H54 (cell line): ENCODE data around the gene LHFPL4.
"Not testable (repeated sequence)": the region's sequence is repeated elsewhere in the genome, so short reads cannot be mapped to it uniquely, and the experiment has no call there.

Experiments used
- DNase-seq: peaks from one replicate; pipeline ENCODE4 v3.0.0; 2011; ENCODE audit warnings: low spot score, mixed read lengths; ENCODE audit not compliant: insufficient read length
- FAIRE-seq: peaks from 3 replicates; lab custom pipeline; 2011; peaks lifted over from hg19 to GRCh38; lab: Jason Lieb, UNC
- POLR2A ChIP-seq: IDR thresholded peaks from 2 replicates; pipeline ENCODE4 v1.6.1; 2011; ENCODE audit warnings: low read depth, mild to moderate bottlenecking, low read length

LHFPL4 gene

DNA sequence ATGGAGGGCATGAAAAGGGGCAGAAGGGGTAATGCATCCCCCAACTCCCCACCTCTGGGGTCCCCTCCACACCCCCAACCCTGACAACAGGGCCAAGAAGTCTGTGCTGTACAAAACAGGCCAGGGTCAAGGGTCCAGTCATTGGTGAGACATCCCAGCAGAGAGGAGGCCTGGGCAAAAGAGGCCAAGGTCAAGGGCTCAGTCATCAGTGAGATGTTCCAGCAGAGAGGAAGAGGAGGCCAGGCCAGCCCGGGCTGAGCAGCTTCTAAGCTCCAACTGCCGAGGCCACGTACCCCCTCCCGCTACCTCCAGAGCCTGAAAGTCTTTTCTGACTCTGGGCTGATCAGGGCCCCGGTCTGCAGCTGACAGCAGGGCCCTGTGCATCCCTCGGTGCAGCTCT is 52.4 kb downstream of the LHFPL4 start:
- FAIRE-seq, result no peak
- no peak for TF ChIP-seq POLR2A
- no peak for DNase-seq

DNA sequence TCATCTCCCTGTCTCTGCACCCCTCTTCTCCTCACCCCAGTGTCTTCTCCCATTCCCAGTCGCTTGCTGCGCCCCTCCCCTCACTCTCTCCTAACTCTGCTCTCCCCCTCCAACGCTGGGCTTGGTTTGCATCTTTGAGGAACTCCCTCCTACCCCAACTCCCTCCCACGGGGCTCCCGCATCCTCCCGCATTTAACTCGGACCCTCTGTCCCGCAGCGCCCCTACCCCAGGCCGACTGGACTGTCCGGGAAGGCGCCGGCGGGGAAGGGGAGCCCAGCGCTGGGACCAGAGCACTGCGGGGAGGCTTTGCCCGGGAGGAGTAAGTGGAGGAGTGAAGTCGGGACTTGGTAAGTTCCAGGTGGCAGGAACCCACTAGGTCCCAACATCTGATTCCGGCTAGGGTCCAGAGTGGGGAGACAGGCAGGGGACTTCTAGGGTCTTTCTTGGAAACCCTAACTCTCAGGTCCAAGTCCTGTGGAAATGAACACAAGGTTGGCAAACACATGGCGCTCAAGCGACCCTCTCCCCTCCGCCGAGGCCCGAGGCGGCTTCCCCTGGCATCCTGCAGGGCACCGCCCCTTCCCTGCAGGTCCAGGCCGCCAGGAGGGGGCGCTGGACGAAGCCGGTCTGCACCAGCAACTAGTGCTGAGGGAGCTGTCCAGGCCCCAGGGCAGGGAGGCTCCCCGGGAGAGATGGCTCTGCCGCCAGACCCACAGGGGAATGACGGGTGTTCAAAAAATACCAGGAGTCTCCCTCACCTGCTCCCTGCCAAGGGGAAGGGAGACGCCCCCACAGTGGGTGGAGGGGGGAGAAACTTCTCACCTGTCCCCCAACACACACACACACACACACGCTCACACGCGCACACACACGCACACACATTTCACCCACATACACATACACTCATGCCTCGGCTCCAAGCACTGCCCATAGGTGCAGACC is 53.2 kb downstream of the LHFPL4 start:
- DNase-seq (peak; percentile 93), FAIRE-seq (no peak)
- TF ChIP-seq POLR2A, result no peak

DNA sequence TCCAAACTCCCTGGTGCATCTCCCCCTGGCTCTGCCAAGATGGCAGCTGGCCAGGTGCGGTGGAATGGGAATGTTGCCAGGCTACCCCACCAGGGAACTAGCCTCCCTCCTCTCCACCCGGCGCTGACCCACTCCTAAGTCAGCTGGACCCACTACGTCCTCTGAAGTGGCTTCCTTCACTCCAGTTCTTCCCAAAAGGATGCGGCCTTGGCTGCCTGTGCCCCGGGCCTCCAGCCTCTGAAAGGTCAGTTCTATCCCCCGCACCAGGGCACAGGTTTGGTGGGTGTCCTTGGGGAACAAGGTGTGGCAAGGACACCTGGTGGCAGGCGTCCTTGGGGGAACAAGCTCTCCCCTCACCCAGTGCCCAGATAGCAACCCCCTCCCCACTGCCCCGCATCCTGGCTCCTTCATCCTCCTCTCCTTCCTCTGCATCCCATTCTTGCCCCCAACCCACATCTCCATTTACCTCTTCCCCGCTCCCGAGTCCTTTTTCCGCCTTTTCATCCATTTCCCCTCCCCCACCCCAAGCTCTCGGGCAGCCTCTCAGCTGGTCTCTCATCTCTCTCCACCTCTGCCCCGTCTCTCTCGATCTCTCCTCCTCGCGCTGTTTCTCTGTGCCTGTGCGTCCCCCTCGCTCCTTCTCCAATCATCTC is 54.0 kb downstream of the LHFPL4 start:
- DNase-seq (no peak), FAIRE-seq (no peak)
- no peak for TF ChIP-seq POLR2A

DNA sequence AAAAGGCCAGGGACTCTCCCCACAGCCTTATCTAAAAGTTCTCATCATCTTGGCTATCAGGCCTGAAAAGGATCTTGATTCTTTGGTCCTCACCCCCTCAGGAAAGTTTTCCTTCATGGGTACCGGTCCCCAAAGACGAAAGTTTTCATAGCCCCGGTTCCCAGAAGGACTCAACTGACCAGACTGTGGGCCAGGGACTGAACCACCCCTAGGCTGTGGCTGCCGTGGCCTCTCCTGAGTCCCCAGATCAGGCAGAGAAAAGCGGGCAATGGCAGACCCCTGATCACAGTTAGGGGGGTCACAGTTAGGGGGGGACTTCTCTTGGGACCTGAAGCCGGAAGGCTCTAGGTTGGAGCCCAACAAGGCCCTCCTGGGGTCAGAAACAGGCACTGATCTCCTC is 54.8 kb downstream of the LHFPL4 start:
- no peak for TF ChIP-seq POLR2A
- DNase-seq, result no peak
- FAIRE-seq, result no peak

DNA sequence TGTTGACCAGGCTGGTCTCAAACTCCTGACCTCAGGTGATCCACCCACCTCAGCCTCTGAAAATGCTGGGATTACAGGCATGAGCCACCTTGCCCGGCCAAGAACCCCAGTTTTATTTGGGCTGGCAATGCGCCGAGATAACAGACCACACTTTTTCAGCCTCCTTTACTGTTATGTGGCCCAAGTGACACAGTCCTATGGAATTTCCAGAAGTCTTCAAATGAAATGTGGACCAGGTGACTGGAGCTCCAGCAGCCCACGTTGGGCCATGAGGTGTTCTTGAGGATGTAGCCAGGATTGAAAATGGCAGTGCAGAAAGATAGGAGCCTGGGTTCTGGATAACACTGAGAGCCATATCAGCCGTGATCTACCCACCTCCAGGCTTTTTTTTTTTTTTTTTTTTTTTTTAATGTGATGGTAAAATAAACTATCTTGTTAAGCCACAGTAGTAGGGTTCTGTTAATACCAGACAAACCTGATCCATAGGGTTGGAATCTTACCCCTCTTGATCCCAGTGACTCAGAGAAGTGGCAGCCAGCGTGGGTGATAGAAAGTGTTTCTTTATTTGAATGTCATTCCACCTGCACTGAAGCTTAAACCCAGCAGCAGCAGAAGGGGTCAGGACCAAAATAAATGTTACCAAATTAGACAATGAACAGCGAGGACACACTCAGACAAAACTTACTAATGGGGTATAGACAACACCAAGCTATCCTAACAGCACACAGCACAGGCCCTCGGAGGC is 55.6 kb downstream of the LHFPL4 start:
- DNase-seq (peak; percentile 49), FAIRE-seq (no peak)
- TF ChIP-seq POLR2A, result no peak

DNA sequence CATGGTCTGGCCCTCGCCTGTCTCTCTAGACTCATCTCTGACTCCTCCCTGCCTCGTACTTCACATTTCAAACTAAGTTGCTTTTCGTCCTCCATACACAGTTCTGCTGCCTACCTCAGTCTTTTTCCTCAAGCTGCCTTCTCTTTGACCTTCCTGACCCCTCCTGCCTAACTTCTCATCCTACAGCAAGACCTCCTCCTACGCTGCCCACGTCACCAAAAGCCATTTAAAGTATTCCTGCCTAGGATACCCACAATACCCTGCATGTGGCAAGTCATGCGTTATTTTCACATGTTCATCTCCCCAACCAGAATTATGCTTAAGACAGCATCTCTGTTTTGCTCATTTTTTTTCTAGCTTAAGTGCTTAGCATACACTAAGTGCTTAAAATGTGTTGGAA is 56.7 kb downstream of the LHFPL4 start:
- FAIRE-seq, result no peak
- DNase-seq, result no peak
- TF ChIP-seq POLR2A, result no peak

DNA sequence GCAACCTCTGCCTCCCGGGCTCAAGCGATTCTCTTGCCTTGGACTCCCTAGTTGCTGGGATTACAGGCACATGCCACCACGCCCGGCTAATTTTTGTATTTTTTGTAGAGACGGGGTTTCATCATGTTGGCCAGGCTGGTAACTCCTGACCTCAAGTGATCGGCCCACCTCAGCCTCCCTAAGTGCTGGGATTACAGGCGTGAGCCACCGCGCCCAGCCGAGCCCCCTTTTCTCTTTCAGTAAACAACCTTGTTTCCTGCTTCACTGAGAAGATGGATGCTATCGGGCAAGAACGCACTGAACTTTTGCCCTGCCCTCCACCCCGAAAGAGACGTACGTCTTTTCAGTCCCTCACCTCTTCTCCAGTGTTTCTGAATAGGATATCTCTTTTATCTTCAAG is 59.6 kb downstream of the LHFPL4 start:
- DNase-seq, FAIRE-seq: not testable (repeated sequence)

DNA sequence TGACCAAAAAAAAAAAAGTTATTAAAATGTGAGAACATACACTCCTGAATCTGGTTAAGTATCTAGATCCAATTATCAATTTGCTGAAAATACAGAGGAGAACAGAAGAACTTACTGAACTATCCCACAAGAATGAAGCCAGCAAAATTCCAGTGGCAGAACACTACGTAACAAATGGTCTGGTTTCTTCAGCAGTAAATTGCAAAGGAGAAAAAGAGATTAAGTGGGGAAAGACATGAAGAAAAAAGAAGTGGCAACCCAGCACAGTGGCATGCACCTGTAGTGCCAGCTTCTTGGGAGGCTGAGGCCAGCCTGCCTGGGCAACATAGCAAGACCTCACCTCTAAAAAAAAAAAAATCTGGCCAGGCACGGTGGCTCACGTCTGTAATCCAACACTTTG is 62.1 kb downstream of the LHFPL4 start:
- TF ChIP-seq POLR2A, result no peak
- FAIRE-seq, result no peak
- DNase-seq, result no peak

DNA sequence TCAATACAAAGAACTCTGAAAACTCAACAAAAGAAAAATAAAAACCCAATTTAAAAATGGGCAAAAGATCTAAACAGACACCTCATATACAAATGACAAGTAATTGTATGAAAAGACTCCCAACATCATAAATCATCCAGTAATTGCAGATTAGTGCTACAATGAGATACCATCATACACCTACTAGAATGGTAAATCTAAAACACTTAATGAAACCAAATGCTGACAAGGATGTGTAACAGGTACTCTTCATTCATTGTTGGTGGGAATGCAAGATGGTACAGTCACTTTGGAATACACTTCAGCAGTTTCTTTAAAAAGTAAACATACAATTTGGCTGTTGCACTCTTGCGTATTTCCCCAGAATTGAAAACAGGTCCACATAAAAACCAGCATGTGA is 68.4 kb downstream of the LHFPL4 start:
- DNase-seq (no peak), FAIRE-seq (no peak)
- no peak for TF ChIP-seq POLR2A

DNA sequence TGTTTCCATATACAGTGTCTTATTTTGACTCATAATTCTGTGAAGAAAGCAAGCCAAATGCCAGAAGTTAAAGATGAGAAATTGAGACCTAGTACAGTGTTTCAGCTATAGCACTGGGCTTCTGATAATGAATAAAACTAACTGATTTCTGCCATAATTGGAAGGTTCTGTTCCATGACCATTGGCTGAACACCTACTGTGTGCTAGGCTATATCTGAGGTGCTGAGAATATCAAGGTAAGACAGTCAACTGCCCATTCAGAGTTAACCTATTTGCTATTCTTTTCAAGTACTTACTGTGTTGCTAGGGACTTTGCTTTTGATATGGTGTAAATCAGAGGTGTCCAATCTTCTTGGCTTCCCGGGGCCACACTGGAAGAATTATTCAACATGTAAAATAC is 73.4 kb downstream of the LHFPL4 start:
- no peak for TF ChIP-seq POLR2A
- no peak for DNase-seq
- FAIRE-seq, result no peak

DNA sequence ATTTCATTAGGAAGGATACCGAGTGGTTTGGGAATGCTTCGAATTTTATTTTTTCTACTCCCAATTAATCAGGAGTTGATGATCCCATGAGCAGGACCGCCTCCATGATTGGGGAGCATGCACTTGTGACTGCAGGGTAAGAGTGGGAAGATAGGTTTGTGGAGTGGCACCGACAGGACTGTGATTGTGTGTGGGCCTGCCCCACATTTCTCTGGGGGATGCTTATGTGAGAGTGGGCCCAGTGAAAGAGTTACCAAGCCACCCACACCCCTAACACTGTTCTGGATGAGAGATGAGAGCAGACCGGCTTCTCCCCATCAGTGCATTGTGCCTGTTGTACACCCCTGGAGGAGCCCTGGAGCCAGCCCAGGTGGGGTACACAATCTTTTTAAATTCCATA is 76.7 kb downstream of the LHFPL4 start:
- no peak for FAIRE-seq
- DNase-seq, result no peak
- TF ChIP-seq POLR2A, result no peak

DNA sequence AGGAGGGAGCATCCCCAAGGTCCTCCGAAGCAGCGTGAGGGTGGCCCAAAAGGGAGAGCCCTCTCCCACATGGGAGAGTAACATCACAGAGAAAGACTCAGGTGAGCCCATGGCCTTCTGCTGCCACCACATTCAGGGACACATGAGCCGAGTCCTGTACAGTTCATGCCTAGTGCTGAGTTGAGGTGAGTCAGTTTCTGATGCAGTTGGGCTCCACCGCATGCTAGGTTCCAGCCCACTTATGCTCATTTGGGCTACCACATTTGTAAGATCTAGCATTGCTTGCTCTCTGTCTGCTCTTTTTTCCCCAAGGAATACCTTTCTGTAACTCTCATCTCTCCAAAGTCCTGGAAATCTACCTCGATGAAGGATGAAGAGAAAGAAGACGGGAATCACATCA is 79.1 kb downstream of the LHFPL4 start:
- DNase-seq, result no peak
- TF ChIP-seq POLR2A, result no peak
- FAIRE-seq, result no peak

DNA sequence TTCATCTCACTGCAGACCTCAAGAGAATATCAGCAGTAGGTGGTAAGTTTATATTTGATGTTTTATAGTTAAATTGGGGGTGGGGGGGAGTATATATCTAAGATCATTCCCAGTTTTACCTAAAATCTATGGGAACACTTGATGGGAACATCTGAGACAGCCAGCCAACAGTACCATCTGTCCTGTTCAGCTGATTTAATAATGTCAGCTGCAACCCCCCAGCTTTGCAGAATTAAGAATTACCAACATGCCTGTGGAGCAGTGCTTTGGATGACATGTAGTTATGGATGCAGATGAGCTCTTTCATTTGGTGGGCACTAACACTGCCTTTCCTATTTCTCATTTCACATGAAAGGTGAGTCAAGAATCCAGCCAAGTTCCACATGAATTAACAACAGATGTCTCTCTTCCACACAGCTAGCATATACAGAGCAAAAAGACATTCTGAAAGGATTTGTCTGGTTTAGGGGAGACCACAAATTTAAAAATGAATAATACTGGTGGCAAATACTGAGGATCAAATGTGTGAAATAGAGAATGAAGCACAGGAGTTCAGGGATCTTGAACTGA is 80.0 kb downstream of the LHFPL4 start:
- TF ChIP-seq POLR2A, result no peak
- DNase-seq (no peak), FAIRE-seq (no peak)

DNA sequence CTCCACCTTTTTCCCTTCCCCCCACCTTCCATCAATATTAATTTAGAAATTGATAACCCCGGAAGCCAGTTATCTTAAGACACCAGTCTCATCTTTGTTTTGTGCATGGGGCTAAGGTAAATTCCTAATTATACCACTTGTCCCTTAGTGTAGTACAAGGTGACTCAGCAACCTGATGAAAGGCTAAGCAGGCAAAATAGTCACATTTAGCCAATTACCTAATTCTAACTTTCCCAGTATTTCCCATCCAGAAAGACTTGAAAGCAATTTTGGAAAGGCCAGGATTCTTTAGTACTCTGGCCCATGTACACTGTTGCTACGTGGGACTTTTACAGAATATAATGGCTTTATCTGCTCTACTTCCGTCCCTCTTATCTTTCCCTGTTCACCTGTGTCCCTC is 83.6 kb downstream of the LHFPL4 start:
- FAIRE-seq (no peak), DNase-seq (no peak)

More for the DNA sequence above, 83.6 kb downstream of the LHFPL4 start:
- TF ChIP-seq POLR2A, result no peak
